Measurements from ENCODE around the gene TTC38. TPM values are rescaled to one million over a fixed set of nuclear protein-coding genes. Genes with fewer than 3 reads are reported as not detected.

The TTC38 gene
- polyA plus RNA-seq, 1 donor from 2014 or later = 1.4 TPM

GRCh38 chr22:46292173-46292572, 24.4 kb downstream of the TTC38 start:
- H3K4me3 ChIP-seq (ENCODE audit: low read length) = no peak overlapping the region
- no peaks in the 10 kb centered on the region for H3K36me3 ChIP-seq (ENCODE audit: insufficient read depth, low read length)
- no peaks in the 10 kb centered on the region for H3K27me3 ChIP-seq (ENCODE audit: insufficient read depth, low read depth, low read length)
- H3K9me3 ChIP-seq (ENCODE audit: low read length) = no peaks in the 10 kb centered on the region
- no peak overlapping the region for H3K27ac ChIP-seq (ENCODE audit: low read length)
- no peaks in the 10 kb centered on the region for H3F3A ChIP-seq (ENCODE audit: insufficient read depth, low read length, poor library complexity, severe bottlenecking)
- TF ChIP-seq RAD21 (conservative IDR thresholded peaks at IDR 0.05) (no peak), TAF1 (IDR thresholded peaks at IDR 0.05; ENCODE audit: low read depth) (no peak), EP300 (conservative IDR thresholded peaks at IDR 0.05; ENCODE audit: poor library complexity, severe bottlenecking) (no peak), REST (IDR thresholded peaks at IDR 0.05; ENCODE audit: borderline replicate concordance) (no peak), POLR2AphosphoS5 (IDR thresholded peaks at IDR 0.05) (no peak), EZH2 (IDR thresholded peaks at IDR 0.05; ENCODE audit: borderline replicate concordance, insufficient read depth, low read length, poor library complexity, severe bottlenecking) (no peak), SMC3 (conservative IDR thresholded peaks at IDR 0.05; ENCODE audit: poor library complexity) (no peak), MXI1 (conservative IDR thresholded peaks at IDR 0.05; ENCODE audit: poor library complexity, severe bottlenecking) (no peak), CTCF (IDR thresholded peaks at IDR 0.05; ENCODE audit: poor library complexity, severe bottlenecking) (no peak)
- H2AFZ ChIP-seq (ENCODE audit: low read depth, low read length) = no peak overlapping the region
- H3K79me2 ChIP-seq (replicated peaks; ENCODE audit: insufficient read depth, low read length) = no peaks in the 10 kb centered on the region
- H3K4me2 ChIP-seq (ENCODE audit: low read length) = no peak overlapping the region
- no peaks in the 10 kb centered on the region for H4K20me1 ChIP-seq (ENCODE audit: insufficient read depth)
- H3K9me2 ChIP-seq (ENCODE audit: insufficient read depth, low read length) = no peaks in the 10 kb centered on the region
- no peak overlapping the region for H3K9ac ChIP-seq (ENCODE audit: low read length)

GRCh38 chr22:46292732-46293131, 24.9 kb downstream of the TTC38 start:
- no peak overlapping the region for H2AFZ ChIP-seq (ENCODE audit: low read depth, low read length)
- H3K9ac ChIP-seq (ENCODE audit: low read length) = no peak overlapping the region
- peaks cover 2% of the 10 kb centered on the region for H3K79me2 ChIP-seq (replicated peaks; ENCODE audit: insufficient read depth, low read length)
- H3K4me3 ChIP-seq (ENCODE audit: low read length) = no peak overlapping the region
- H3K27me3 ChIP-seq (ENCODE audit: insufficient read depth, low read depth, low read length) = no peaks in the 10 kb centered on the region
- H3K36me3 ChIP-seq (ENCODE audit: insufficient read depth, low read length) = no peaks in the 10 kb centered on the region
- no peak for TF ChIP-seq SMC3 (conservative IDR thresholded peaks at IDR 0.05; ENCODE audit: poor library complexity)
- no peak for TF ChIP-seq EP300 (conservative IDR thresholded peaks at IDR 0.05; ENCODE audit: poor library complexity, severe bottlenecking)
- TF ChIP-seq MXI1 (conservative IDR thresholded peaks at IDR 0.05; ENCODE audit: poor library complexity, severe bottlenecking) = no peak
- no peak for TF ChIP-seq RAD21 (conservative IDR thresholded peaks at IDR 0.05)
- H4K20me1 ChIP-seq (ENCODE audit: insufficient read depth) = no peaks in the 10 kb centered on the region
- H3K9me2 ChIP-seq (ENCODE audit: insufficient read depth, low read length) = no peaks in the 10 kb centered on the region
- no peaks in the 10 kb centered on the region for H3K9me3 ChIP-seq (ENCODE audit: low read length)
- no peak overlapping the region for H3K27ac ChIP-seq (ENCODE audit: low read length)
- H3K4me2 ChIP-seq (ENCODE audit: low read length) = no peak overlapping the region
- no peaks in the 10 kb centered on the region for H3F3A ChIP-seq (ENCODE audit: insufficient read depth, low read length, poor library complexity, severe bottlenecking)

Measured in neural cell (in vitro differentiated cells).